GM19328 (cell line): ENCODE results near the gene TXNRD3.

Experiments
- ATAC-seq: cut with Tn5 transposase; IDR thresholded peaks from one replicate; pipeline ENCODE4 v1.9.1; 2021; ENCODE audit warnings: mild to moderate bottlenecking, moderate library complexity; ENCODE audit not compliant: unreplicated experiment

Gene TXNRD3

DNA sequence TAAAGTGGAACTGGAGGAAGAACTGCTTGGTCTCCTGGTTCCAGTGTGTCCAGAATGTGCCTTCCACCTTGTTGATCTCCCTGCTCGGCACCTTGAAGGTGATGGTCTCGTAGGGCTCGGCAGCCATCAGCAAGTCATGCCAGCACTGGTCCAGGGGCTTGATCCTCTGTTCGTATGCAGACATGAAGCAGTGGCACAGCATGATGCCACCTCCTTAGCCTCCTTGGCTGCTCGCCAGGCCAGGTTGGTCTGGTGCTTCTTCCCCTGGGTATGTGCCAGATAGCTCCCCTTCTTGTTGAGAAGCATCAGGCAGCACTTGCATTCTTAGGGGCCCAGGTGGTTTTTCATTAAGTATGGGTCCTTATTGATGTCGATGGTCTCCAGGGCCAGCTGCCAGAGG, 17.8 kb upstream of the TXNRD3 start:
- ATAC-seq: no peak

DNA sequence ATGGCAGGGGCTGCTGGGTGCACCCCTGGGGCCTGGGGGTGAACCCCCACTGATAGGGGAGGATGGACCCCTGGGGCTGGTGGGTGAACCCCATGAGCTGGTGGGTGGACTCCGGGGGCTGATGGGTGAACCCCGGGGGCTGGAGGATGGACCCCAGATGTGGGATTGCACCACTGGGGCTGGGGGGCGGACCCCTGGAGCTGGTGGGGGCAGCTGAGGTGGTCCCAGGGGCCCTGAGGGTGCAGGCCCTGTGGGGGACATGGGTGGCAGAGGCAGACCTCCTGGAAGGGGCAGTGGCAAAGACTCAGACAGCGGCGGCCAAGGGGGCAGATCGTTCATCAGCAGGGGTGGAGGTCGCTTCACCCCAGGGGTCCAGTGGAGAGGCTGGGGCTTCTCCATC, 17.4 kb upstream of the TXNRD3 start:
- no peak for ATAC-seq

DNA sequence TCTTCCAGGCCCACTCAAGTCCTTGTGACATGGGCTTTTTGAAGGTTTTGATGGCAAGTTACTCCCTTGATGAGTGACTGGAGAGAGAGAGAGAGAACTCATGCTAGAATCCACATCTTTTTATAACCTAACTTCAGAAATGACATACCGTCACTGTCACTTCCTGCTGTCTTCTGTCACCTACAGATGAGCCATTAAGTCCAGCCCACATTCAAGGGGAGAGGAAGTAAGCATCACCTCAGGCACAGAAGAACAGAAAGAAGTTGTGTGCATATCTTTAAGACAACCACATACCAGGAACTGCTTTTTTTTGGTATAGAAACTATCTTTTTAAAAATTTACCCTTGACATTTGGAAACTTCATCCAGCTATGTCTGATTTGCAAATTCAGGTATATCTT, 16.6 kb upstream of the TXNRD3 start:
- ATAC-seq: no peak

DNA sequence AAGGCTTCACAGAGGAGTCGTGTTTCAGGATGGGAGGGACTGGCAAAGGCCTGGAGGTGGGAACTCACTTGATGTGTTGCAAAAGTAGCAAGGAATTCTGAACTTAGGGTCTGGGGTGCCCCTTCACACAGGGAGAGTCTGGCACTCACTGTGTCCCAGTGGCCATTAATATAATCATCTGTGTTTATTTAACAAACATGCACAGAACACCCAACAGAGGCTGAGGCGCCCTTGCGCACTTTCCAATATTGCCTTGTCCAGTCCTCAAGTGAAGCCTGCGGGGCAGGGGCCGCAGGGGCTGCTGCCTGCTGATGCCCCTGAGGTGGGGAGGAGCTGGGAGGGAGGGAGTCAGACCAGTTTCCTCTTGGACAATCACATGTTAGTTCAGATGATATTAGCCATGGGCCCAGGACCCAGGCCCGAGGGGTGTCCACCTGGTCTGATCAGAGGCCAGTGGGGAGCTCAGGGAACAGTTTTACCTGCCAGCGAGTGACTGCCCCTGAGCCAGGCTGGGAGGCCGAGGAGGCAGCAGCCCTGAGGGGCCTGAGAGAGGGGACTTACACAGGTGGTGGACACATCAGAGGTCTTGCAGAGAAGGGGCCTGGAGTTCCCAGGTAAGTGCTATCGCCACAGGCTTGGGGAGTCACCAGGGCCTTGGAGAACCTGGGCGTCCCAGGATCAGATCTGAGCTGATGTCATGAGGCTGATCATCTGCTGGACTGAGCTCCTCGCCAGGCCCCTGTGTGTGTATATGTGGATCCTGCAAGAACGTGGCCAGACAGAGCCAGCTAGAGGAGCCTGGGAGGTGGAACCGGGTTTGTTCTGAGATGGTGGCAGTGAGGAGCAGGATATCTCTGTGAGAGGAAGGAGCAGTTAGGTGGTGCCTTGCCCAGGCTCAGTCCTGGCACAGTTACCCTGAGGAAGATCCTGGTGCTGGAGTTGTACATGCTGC, 13.8 kb upstream of the TXNRD3 start:
- no peak for ATAC-seq

DNA sequence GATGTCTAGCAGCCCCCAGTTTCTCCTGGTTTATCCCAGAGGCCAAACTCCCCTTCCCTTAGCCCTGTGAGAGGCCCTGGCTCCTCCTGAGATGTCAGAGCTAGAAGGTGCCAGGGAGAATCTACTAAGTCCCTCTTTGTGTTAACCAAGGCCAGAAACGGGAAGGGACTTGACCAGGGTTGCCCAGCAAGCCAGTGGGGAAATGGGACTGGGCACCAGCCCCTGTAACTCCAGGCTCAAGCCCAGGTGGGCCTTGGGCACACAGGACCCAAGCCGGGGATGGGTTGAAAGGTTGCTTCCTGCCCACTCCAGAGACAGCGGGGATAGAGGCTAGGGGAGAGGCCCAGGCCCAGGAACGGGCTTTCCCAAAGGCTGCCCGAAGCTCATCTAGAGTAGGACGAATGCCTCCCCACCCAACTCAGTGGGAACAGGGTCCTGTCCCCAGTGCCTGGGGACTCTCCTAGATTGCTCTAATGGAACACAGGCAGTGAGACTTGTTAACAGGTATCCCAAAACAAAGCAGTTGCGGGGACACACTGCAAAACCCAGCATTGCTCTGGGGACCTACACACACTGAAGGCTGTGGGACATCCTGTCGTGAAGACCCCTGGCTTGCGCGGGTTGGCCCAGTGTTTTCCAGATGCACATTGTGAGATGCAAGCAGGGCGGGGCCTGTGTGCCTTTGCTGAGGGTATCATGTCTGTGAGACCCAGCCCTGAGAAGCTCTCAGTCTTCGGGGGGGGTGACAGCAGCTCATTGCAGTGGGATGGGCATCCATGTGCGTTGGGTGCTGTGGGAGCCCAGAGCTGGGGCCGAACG, 12.9 kb upstream of the TXNRD3 start:
- ATAC-seq: no peak

DNA sequence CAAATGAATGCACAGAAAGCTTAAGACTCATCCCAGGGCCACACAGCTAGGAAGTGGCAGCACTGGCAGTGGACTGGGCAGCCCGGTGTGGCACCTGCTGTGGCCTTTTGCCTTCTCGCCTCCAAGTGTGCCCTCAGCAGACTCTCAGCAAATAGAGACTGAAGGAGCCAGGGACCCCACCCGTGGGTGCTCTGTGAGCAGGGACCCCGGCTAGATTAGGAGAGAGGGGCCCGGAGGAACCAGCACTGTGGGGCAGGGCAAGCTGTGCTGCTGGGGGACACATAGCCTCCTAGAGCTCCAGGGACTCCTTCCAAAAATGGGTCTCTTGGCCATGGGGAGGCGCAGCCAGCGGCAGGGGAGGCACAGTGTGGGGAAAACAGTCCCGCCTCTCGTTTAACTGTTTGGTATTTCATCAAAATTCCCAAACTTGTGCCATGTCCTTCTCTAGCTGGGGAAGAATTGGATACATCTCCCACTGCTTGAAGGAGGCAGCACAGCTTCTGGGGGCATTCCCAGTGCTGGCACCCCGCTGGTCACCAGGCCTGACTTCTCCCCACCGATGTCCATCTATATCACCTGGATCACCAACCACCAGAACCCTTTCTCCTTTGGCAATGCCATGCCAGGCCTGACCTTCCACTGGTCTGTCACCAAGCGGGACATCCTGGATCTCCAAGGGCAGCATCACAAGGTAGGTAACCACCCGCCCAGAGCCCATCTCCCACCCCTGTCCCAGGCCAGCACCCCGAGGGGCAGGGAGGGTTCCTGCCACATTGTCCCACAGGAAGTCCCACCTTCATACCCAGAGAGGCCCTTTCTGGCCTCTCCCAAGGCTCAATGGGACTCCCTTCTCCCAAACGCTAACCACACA, 12.0 kb upstream of the TXNRD3 start:
- no peak for ATAC-seq

DNA sequence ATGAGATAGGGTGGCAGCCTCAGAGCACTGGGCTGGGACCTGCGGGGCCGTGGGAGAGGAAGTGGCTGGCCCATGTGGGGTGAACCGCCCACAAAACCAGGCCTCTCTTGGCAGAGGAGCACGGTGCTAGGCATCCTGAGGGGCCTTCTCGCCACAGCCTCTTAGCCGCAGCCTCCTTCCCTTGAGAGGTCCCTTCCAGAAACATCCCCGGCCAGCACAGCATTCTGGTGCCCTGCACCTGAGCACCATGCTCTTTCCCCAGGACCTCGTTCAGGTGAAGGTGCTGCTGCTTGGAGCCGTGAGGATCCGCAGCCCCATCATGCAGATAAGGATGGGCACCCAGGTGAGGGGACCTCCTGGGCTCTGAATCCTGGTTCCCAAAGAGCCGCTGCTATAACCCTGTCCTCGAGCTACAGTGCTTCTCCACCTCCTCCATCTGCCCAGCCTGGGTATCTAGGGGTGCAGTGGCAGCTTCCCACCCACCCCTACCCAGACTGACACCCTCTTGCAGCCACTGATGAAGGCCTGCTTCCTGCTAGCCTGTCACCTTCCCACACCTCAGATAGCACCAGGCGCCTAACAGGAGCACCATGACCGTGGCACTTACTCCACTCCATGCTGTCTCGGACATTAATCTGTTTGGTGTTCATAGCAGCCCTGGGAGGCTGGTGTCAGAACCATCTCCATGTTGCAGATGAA, 11.2 kb upstream of the TXNRD3 start:
- no peak for ATAC-seq

DNA sequence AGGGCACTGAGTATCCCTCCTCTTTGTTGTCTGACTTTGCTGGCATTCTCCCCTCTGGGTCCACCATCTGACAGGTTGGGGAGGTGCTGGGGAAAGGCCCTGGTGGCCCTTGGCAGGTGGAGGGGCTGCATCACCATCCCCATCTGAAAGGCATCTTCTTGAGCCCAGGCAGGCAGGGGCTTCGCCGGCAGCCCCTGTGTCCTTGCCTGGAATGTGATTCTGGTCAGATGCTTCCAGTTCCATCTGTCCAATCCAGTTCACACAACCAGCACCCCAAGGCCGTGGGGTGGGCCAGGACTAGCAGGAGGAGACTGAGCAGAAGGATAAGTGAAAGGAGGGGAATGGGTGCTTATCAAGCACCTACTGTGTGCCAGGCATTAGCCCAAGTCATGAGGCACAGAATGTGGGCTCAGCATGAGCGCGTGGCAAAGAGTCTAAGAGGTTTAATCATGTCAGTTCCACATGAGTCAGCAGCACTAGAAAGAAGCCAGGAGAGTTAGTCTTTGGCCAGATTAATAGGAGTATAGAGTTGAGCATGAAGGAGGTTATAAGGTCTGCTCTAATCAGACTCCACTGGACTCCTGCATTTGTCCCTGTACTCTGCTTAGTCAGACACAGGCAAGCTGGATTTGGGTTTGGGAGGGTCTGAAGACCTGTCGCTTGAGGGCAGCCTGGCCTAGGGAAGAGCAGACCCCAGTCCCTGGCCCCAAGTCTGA, 10.5 kb upstream of the TXNRD3 start:
- no peak for ATAC-seq

DNA sequence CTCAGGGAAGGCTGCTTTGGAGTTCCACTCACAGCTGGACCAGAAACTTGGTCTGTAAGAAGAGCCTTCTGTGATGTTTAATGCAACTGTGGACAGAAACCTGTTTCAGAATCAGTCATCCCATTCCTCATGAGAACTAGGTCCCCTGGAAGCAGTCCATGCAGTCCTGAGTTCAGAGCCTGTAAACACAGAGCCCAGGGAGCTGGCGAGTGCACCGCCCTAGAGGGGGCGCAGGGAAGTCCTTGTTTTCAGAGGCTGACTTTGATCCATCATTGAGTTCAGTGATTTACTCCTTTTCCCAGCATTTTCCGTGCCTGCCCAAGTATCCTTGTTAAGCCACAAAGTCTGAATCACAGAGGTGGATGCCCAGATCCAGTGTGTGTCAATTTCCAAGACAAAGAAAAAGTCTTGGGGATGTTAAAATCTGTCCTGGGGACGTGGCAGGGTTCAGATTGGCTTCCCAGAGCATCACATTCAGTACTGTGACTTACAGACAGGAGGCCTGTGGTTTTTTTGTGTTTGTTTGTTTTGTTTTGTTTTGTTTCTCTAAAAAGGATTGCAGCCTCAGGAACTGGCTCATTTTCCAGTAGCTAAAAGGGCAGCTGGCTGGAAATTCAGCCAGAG, 9.8 kb upstream of the TXNRD3 start:
- no peak for ATAC-seq

DNA sequence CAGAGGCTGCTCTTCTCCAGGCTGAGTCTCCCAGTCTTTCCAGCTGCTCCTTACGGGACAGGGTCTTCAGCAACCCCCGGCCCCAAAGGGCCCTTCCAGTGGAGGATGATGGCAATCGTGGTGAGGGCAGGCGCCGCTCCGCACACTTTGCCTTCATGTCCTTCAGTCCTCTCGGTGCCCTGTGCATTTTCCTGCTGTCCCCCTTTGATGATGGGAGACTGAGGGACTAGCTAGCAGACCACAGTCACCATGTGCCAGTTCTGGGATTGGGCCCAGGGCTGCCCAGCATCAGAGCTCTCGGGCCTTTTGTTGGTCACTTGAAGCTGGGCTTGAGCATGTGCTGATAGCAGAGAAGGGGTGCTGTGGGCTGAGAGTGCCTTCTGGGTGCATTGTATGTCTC, 8.8 kb upstream of the TXNRD3 start:
- ATAC-seq: no peak

DNA sequence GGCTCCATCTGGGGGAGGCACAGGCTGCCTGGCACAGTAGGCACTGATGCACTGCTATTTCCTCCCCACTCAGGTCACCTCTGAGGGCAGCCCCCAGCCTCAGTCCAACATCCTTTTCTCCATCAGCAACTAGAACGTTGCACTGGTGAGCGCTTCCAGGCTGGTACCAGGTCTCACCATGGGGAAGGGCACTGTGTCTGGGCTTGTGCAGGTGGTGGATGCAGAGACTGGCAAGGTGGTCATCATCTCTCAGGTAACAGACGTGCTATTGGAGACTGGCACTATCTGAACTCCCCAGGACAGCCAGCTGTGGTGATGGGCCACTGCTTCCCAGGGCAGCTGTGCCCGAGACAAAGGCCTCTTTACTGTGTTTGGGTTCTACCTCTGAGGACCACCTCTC, 8.3 kb upstream of the TXNRD3 start:
- ATAC-seq: no peak

DNA sequence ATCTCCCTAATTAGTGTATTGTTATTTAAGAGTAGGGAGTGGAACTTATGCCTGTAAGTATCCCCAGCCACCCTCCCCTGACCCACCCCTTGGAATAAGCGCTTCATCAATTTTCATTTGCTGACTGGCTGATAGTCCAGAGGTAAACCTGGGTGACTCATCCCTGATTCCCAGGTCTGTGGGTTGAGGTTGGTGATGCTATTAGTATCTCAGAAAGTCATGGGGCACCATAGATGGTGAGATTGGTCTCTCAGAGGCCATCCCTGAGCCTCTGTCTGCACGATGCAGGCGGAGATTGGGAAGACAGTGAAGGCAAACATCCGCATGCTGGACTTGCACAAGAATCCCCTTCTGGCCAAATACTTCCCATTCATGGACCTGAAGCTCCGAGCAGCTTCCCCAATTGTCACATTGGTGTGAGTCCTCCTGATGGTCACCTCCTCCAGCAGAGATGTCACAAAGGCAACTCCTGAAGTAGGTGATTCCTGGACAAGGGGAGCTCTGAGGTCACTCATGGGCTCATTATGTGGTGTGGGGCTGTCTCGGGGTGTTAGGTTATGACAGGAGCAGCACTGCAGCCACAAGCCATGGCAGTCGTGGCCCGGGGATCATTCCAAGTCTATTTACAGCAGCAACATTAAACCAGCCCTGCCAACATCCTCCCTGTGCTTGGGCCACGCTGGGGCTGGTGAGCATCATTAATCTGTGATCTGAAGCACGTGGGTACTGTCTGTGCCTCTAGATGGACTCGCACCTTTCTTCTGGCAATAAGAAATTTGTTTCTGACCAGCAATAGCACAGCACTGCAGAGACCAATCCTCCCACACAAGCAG, 6.8 kb upstream of the TXNRD3 start:
- ATAC-seq: no peak

DNA sequence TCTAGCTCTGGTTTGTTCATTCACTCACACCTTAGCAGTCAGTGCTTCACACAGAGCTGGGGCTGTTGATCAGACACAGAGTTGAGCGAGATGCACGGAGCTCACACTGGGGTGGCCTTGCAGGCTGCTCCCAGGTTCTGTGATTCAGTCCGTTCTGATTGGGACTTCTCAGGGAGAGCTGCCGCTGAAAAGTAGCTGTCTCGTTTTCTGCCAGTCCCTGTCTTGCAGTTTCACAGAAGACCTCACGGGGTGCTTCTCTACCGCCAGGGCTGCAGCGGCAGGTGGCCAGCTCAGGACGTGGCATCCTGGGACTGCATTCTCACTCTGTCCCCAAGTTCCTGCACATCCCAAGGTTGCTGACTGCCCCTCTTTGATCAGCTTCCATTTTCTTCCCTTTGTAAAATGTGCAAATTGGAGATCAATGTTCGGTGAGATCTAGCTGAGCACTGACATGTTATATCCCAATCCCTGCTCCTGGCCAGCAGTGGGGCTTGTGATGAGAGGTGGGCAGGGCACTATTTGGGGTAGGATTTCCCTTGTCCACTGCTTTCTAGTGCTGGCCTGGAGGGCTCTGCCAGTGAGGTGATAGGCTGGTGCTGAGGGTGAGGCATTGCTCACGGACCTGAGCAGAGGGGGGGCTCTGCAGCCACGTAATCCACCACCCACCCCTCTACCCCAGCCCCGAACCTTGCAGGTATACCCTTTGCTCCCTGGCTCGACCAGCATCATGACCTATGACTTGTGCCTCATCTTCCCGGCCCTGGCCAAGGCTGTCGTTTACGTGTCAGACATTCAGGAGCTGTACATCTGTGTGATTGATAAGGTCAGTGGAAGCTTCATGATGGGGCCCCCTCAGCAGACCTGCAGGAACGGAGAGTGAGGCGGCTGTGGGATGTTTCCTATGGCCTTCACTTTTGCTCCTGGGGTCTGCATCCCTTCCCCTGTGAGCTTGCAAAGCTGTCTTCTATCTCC, 5.3 kb upstream of the TXNRD3 start:
- ATAC-seq: no peak

DNA sequence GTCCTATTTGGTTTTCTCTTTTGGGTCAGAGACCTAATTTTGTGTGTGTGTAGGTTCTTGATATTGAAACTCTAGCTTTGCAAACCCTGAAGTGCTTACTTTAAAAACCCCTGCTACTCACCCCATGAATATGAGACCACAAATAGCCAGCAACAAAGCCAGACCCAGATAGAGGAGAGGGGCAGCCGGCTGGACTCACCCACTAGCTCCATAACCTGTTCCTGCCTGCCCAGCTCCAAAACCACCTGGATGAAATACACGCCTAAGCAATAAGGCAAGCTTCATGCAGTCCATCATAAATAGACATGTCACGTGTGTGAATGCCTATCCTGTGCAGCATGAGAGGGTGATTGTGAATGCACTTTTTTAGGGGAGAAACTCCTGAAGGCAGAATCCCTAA, 3.7 kb upstream of the TXNRD3 start:
- ATAC-seq: no peak

DNA sequence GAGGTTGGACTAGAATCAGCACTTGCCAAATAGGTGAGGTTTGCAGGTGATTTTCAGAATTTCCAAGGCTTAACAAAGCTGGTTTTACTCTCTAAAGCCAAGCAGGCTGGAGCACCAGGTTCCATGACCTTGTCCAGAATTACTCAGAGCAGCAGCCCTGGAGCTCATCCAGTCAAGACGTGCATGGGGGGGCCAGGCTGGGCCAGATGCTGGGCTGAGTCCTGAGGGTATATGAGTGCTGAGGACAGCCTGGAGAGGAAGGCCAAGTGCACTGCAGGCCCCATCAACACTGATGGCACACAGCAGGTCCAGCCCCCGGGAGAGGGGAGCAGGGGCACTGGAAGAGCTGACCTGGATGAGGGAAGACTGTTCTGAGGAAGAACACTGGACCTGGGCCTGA, 3.0 kb upstream of the TXNRD3 start:
- no peak for ATAC-seq

DNA sequence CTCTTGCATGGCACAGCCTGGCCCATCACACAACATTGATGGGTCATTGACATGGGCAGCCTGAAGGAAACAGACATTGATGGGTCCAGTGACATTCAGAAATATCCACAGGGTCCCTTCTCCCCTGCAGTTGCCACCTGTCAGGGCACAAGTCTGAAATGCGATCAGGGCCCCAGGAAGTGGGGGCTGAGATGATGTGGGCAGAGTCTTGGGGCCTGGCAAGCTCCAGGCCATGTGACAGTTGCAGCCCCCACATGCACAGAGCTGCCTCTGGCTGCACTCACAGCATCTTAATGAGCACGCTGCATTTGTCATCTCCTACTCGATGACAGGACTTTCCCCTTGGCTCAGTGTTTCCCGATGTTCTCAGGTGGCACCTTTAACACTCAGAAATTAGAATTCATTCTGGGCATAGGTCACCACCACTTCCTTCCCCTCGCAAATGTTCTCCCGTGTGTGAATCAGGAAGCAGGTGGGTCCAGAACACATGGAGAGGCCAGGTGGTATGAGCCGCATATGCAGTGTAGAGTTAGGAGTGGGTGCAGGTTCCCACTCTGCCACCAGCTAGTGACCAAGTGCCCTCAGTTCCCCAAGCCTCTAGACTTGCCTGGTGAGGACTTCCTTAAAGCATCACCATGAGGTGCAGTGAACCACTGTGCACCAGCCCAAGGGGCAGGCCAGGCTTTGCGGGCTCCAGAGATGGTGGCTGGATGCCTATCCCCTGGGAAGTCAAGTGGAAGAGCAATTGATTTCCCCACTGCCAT, 1.6 kb upstream of the TXNRD3 start:
- no peak for ATAC-seq

DNA sequence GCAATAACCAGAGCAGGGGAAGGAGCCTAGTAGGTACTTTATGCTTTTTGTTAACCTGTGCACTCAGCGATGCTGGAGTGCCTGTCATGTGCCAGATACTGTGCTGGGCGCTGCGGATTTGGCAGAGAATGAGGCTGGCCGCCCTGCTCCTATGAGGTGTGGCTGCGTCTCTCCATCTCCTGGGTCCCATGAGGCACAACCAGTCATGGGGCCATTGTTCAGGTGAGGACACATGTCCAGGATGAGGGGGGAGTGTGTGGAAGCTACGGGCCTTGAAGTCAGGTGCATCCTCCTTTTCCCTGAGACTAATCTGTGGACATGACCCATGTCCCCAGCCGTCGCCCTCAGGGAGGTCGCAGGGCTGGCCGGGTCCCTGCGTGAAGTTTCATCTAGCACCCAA, 963 bp upstream of the TXNRD3 start:
- ATAC-seq: no peak
